ENCODE results near the gene ENO1.

DNA sequence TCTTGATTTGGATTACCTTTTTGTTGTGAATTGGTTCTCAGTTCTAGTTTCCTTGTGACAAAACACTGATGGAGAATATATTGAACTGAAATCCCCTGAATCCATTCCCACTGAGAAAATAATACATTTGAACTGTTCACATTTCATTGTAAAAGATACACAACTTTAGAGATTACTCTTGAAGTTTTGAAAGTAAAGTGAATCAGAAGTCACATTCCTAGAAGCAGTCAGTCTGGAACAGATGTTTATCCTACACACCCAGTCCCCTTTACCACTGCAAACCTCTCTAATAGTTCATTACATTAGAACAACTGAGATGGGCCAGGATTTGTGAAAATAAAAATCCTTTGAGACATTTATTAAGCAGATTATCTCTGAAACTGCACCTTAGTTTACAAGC lies 64.5 kb downstream of the ENO1 start:
- no peak for TF ChIP-seq POLR2AphosphoS5 (IDR thresholded peaks at IDR 0.05; ENCODE audit: control insufficient read depth, insufficient read depth, low read depth, low read length)
- no peak for TF ChIP-seq ZNF121 (CRISPR knock-in tag; conservative IDR thresholded peaks at IDR 0.05)
- no peak for TF ChIP-seq CTBP1 (IDR thresholded peaks at IDR 0.05; ENCODE audit: borderline replicate concordance)
- TF ChIP-seq CTCF (IDR thresholded peaks at IDR 0.05 in 2 of 3, conservative IDR thresholded peaks at IDR 0.05 in 1 of 3; ENCODE audit: insufficient read depth in 2 of 3, low read depth in 1 of 3, low read length in 3 of 3), result no peak
- TF ChIP-seq ESRRA (IDR thresholded peaks at IDR 0.05; ENCODE audit: borderline replicate concordance, low read depth), result no peak
- TF ChIP-seq POLR3A (IDR thresholded peaks at IDR 0.05; ENCODE audit: borderline replicate concordance, extremely low read depth, insufficient read depth, insufficient read length), result no peak
- TF ChIP-seq PTBP1 (IDR thresholded peaks at IDR 0.05; ENCODE audit: low read depth, low read length), result no peak
- no peak for TF ChIP-seq ZNF583 (CRISPR knock-in tag; IDR thresholded peaks at IDR 0.05)
- TF ChIP-seq BHLHE40 (IDR thresholded peaks at IDR 0.05; ENCODE audit: low read length), result no peak
